ENCODE measurements around the gene DYSF. TPM values are rescaled to one million over a fixed set of nuclear protein-coding genes. Genes with fewer than 3 reads are reported as not detected.
"Not testable (repeated sequence)": the region's sequence is repeated elsewhere in the genome, so short reads cannot be mapped to it uniquely, and the experiment has no call there.

The DYSF gene
- polyA plus RNA-seq, 4 donors = 9.9 to 18.5 (median 17.1) TPM

DNA sequence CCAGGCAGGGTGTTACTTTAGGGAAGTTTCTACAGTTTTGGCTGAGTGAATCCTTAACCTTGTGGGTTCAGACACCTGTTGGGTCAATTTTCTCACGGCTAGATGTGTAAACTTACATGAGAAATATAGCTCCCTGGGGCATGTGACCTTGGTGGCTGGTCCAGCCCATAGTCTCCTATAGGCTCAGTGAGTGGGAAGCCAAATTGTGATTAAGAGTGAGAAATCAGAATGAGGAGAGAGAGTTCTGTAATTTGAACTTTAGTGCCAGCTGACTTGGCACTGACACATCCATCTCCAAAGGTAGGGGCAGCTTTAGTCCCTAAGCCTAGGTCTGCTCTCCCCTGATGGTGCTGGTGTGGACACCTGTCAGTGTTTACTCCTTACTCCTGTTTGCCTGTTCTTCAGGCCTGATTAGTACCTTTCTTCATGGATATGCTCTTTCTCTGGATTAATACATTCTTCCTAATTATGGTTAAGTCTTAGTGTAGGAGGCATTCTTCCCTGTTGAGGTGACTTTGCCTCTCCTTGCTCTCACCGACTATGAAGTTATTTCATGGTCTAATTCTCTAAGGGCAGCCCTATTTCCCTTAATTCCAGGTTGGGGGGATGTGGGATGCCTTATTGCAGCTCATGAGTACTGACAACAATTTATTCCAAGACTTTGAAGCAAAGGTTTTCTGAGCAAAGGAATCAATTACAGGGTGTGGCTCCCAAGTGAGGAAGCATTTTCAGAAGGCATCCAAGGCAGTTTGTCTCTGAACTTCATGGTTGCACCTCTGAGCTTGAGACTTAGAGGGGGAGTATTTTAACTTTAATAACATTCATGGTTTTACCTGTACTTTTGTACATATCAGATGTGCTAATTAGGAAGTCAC is 177.3 kb downstream of the DYSF start:
- DNase-seq (ENCODE audit: low read depth in 4 of 4, low spot score in 3 of 4) = no peak

DNA sequence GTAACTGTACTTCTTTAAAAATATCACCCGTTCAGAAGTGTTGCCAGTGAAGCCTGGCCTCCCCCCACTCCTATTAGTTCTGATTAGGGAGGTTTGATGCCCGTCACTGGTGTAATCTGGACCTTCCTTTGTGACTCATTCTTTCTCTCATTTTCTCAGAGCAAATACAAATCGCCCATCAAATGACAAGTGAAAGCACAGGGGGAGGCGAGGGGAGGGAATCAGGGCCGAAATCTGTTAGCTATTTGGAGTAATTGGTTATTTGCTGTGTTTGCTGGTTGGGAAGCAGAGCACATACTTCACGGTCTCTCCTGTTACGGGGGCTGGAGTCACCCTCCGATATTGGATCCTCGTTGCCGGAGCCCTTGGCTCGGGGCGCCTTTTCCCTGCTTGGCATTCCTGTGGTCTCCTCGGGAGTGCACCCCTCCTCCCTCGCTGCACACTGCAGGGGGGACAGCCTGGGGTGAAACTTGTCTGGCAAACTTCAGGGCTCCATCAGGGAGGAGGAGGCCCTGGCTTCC is 178.1 kb downstream of the DYSF start:
- no peak for DNase-seq (ENCODE audit: low read depth in 4 of 4, low spot score in 3 of 4)

DNA sequence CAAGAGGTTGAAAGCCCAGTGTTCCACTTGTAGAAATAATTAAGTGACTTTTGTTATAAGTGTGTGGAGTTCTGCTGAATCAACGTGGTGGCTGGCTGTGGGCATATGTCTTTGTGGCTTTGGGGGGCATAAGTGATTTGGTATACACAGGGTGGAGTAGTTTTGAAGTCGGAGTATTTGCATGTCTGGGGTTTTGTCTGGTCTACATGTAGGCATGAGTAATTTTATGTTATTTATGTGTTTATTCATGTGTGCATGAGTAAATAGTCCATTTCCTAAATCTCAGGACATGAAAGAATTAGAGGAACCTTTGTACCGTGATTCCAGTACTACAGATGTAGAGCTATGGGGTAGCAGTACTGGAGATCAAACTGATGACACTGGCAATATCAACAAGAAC is 179.7 kb downstream of the DYSF start:
- DNase-seq (ENCODE audit: low read depth in 4 of 4, low spot score in 3 of 4) = no peak

DNA sequence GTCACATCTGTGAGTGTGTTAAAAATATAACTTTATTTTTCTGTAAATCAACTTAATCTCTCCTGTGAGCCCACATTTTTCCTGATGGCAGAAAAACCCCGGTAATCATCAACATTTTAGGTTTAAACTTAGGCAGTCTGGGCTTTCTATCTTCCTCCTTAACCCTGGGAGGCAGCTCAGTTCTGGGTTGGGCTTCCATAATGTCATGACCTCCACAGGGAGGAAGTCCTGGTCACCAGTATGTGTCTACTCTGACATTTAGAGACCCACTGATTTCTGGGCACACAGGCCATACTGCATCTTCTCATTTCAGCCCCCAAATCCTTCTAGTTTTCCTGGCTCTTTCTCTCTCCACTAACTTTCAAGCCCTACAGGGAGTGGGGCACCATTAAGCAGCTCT is 181.2 kb downstream of the DYSF start:
- no peak for DNase-seq (ENCODE audit: low read depth in 4 of 4, low spot score in 3 of 4)

DNA sequence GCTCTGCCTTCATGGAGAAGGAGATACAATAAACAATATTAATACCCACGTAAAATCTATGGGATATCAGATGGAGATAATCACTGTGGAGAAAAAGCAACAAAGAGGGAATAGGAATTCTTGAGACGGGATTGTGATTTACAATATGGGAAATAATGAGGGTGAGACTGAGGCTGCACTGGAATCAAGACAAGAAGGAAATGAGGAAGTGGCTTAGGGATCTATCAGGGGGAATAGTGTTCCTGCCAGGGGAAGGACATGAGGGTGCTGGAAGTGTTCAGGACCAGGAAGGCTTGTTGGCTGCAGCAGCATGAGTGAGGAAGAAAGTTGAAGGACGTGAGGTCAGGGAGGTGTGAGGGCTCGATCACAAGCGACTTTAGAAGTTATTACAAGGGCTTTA is 182.4 kb downstream of the DYSF start:
- no peak for DNase-seq (ENCODE audit: low read depth in 4 of 4, low spot score in 3 of 4)

DNA sequence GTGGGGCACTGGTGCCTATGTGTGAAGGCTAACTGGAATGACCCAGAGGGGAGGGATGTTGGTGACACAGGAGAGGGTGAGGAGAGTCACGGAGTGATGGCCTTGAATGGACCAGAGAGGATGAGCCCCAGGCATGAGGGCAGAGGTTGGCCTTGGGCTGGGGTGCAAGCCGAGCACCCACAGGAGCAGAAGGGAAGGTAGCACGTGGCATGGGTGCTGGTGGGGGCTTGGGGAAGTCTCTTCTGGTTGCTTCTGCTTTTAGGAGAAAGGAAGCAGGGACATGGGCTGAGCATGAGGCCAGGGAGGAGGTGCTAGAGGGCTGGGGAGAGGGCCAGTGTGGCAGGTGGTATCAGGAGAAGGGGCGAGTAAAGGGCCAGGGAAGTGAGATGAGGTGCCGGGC is 183.8 kb downstream of the DYSF start:
- DNase-seq (ENCODE audit: low read depth in 4 of 4, low spot score in 3 of 4) = no peak

DNA sequence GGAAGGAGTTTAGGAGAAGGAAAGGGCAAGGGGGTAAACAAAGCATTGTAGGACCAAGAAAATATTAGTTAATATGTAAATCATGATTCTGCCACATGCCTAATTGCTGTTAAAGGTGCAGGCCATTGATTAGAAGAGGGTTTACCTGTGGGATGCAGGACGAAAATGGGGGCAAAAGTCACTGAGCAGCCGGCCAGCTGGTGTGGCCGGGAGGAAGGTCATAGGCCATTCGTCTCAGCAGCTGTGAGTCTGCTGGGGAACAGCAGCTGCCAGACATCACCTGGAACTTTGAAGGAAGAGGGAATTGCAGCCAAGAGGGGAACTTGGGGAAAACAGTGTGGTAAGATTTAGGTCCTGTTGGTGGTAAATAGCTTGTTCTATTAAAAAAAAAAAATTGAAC is 184.4 kb downstream of the DYSF start:
- no peak for DNase-seq (ENCODE audit: low read depth in 4 of 4, low spot score in 3 of 4)

DNA sequence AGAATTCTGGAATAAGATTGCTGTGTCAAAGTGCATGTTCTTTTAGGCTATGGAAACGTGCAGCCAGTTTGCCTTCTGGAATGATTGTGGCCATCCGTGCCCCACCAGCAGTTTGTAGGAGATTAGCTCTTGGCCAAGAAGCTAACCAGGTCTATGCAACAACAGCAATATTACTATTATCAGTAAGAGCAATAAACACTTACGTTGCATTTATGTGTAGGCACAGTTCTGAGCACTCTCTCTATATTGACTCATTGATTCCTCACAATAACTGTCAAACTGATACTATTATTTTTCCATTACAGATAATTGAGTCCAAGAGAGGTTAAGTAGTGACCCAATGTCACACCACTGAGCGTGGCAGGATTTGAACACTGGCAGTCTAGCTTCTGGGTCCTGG is 186.4 kb downstream of the DYSF start:
- no peak for DNase-seq (ENCODE audit: low read depth in 4 of 4, low spot score in 3 of 4)

DNA sequence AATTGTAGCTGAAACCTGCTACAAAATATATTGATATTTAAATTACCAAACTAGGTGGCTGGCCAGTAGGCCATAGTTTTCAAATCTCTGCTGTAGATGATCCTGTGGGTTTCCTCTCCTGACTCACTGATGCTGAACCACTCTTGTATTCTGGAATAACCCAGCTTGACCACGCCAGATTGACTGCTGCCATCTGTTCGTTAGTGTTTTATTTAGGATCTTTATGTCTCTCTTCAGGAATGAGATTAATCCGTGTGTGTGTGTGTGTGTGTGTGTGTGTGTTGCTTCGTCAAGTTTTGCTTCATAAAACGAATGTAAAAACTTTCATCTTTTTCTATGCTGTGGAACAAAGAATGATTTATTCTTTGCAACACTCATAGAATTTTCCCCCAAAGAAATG is 187.1 kb downstream of the DYSF start:
- DNase-seq (ENCODE audit: low read depth in 4 of 4, low spot score in 3 of 4) = no peak

DNA sequence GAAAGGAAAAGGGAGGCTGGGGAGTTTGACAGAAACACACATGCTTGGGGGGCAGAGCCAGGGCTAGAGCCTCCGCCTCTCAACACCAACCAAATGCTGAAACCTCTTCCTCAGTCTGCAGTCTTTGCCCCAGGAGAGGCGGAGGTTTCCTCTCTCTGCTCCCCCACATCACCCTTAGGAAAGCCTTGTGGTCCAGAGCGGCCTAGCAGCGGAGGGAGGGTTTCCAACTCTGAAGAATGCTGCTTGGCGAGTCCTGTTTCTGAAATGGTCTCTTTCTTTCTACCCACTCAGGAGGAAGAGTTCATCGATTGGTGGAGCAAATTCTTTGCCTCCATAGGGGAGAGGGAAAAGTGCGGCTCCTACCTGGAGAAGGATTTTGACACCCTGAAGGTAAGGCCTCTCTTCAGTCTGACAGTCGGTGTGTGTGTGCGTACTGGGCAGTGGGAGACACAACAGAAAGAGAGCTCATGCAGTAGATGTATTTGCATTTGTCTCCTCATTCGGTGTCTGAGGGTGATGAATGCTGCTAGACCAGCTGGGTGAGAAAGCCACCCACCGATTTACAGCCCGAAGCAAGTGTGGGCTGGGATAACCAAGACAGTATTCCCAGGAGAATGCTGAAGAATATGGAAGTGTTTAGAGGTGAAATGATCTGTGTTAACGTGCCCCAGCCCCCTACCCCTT is 190.5 kb downstream of the DYSF start:
- DNase-seq (ENCODE audit: low read depth in 4 of 4, low spot score in 3 of 4) = no peak

DNA sequence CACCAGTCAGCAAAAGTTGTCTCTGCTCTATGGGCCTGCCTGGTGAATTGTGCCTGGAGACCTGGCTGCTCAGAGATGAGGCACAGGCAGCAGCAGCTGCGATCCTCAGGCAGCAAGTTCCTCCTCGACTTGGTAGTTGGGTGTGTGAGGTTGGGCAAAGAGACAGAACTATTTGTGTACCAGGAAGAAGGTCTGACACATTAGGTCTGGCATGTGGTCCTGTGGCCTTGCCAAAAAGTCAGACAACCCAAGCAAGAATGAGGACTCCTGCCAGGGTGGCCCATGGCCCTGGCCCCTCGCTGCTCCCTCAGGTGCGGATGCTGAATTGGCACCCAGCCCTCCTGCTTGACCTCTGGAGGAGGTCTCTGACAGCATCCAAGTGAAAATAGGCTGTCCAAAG is 192.7 kb downstream of the DYSF start:
- DNase-seq (ENCODE audit: low read depth in 4 of 4, low spot score in 3 of 4) = no peak

DNA sequence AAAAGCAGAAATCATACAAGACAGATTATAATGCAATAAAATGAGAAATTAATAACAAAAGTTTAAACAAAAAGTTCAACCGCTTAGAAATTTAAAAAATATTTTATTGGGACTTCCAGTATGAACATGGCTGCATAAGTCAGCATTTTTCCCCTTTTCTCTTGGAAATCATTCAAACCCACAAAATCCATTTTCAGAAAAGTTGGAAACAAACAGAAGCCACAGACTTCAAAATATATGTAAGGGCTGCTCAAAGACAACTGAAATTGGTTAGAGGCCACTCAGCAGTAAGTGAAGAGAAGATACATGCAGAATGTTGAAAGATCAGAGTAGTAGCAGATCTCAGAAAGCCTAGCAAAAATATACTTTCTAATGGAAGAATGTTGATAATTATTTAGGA is 194.0 kb downstream of the DYSF start:
- no peak for DNase-seq (ENCODE audit: low read depth in 4 of 4, low spot score in 3 of 4)

DNA sequence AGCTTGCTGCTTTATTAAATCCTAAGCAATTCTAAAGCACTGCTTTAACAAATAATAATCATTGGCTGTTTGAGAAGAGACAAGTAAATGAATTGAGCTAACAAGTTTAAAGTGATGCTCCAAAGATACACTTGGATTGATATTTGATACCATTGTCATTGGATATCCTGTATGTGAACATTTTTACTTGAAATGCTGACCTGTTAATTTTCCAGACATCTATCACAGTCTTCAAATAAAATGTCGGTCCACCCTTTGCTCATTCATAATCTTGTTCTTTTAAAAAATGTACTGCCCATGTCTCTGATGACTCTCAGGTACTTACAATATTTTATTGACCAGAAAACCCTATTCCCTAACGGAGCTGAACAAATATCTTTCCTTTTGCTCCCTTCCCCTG is 202.1 kb downstream of the DYSF start:
- no peak for DNase-seq (ENCODE audit: low read depth in 4 of 4, low spot score in 3 of 4)

DNA sequence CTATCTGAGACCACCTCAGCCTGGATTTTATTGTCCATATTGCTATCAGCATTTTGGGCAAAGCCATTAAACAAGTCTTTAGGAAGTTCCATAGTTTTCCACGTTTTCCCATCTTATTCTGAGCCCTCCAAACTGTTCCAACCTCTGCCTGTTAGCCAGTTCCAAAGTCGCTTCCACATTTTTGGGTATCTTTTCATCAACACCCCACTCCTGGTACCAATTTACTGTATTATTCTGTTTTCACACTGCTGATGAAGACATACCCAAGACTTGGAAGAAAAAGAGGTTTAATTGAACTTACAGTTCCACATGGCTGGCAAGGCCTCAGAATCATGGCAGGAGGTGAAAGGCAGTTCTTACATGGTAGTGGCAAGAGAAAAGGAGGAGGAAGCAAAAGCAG is 204.9 kb downstream of the DYSF start:
- DNase-seq (ENCODE audit: low read depth in 4 of 4, low spot score in 3 of 4) = not testable (repeated sequence)

DNA sequence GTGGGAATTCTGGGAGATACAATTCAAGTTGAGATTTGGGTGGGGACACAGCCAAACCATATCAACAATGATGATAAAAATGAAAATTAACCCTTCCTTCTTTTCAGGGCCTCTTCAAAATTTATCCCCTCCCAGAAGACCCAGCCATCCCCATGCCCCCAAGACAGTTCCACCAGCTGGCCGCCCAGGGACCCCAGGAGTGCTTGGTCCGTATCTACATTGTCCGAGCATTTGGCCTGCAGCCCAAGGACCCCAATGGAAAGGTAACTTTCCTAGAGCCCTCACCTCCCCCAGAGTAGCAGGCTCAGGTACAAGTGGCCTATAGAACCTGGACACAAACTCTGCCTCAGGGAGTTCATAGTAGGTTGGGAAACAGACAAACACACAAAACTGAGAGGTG is 205.4 kb downstream of the DYSF start:
- DNase-seq (ENCODE audit: low read depth in 4 of 4, low spot score in 3 of 4) = no peak

DNA sequence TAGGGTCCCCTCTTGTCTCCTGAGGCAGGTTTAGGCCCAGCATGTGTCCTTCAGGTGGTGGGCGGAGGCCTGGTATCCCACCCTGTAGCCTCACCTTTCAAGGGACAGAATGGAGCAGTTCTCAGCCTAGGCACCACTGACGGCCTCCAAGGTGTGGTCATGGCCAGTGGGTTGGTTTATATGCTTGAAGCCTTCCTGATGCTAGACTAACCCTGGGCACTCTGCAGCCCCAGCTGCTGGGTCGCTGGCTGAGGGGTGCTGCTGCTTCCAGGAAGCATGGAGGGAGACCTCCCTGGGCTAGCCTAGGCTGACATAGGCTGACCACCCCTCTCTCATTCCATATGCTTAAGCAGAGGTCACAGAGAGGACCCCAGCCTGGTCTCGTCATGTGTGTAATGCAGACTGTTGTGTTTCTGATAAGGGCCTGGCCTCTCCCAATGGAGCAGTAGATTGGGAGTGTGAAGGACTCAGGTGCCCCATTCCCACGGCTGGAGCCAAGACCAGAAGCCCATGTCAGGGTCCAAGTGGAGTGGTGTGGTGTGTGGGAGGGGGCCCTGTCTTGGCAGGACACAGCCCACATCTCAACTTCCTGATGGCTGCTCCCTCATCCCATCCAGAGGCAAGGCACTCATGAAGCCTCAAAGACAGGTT is 206.6 kb downstream of the DYSF start:
- DNase-seq (ENCODE audit: low read depth in 4 of 4, low spot score in 3 of 4) = no peak

DNA sequence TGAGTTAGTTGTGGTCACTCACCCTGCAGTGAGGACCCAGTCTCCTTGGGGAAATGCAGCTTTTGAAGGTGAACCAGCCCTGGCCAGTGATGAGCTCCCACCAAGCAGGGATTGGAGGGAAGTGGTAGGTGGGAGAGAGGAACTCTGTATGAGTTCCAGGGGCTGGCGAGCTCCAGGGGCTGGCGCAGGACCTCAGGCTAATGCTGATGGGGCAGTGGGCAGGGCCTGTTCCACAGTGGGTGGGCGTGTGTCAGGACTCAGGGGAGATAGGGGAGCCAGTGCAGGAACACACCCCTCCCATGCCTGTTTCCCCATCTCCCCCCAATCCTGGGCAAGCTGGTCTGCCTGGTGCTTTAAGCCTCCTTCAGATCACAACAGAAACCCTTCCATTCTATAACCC is 208.4 kb downstream of the DYSF start:
- DNase-seq (ENCODE audit: low read depth in 4 of 4, low spot score in 3 of 4) = no peak

DNA sequence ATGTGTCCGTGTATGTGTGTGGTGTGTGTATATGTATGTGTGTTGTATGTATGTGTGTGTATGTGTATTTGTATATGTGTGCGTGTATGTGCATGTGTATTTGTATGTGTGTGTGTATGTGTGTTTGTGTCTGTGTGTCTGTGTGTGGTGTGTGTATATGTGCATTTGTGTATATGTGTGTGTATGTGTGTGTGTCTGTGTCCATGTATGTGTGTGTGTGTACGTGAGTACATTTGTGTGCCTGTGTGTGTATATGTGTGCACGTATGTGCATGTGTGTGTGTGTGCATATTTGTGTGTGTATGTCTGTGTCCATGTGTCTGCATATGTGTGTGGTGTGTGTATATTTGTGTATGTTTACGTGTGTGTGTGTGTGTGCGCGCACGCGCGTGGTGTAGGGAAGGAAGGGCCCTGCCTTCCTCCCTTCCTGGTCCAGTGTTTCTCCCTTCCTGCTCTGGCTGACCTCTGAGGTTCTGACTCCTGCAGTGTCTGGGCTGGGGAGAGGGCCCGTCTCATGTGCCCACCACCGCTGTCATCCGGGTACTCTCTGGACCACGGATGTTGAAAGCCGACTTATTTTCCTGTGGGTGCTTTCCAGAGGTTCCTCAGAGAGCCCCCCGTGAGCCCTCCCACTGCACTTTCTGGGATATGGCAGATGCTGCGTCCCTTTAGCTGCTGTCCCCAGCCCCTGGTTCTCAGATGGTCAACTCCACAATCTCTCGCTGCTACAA is 209.5 kb downstream of the DYSF start:
- no peak for DNase-seq (ENCODE audit: low read depth in 4 of 4, low spot score in 3 of 4)

DNA sequence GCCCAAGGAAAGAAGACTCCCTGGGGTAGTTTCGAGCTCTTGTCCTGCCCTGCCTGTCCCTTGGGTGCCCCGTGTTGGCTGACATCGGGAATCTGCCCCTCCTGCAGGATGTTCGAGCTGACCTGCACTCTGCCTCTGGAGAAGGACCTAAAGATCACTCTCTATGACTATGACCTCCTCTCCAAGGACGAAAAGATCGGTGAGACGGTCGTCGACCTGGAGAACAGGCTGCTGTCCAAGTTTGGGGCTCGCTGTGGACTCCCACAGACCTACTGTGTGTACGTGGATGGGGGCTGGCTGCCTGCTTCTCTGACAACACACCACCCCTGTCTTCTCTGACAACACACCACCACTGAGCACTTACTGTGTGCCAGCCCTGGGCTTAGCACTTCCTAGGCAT is 210.8 kb downstream of the DYSF start:
- no peak for DNase-seq (ENCODE audit: low read depth in 4 of 4, low spot score in 3 of 4)

DNA sequence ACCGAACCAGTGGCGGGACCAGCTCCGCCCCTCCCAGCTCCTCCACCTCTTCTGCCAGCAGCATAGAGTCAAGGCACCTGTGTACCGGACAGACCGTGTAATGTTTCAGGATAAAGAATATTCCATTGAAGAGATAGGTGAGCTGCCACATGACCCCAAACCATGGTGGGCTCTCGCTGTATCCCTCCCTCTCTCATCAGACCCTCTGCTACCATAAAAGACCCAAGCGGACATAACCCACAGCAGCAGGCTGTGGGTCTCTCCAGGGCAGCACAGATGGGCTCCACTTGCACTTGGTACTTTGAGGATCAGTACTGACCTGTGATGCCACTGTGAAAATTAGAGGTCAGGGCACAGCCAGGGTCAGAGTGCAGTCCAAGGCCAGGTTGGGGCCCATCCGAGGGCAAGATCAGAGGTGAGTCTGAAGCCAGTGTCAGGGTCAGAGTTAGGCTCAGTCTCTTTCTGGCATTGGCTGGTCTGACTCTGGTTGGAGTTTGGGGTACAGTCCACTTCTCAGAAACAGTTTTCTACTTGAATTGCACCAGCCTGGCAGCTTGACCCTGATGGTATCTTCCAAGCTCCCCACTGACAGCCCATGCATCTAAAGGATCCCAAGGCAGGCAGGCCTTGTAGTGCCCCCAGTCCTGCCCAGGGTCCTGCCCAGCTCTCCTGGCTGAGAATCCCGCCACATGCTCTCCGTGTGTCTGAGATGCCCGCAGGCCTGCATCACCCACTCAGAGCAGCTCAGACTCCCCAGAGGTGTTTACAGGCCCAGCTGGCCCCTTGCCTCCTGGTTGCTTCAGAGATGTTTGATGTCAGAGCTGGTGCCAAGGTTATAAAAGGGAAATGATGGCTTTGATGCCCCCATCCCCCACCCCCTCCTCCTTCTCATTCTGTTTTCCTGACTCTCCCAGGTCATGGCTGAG is 212.1 kb downstream of the DYSF start:
- DNase-seq (ENCODE audit: low read depth in 4 of 4, low spot score in 3 of 4) = no peak
